HL-60 (cell line): Measurements from ENCODE around the gene ZAR1.
"Not testable (repeated sequence)": the region's sequence is repeated elsewhere in the genome, so short reads cannot be mapped to it uniquely, and the experiment has no call there.

Source experiments
- DNase-seq, 2 experiments: peaks; one replicate each; pipeline ENCODE4 v3.0.0-alpha.2; 2010 to 2020; ENCODE audit warnings: low read depth in 1 of 2, low spot score in 1 of 2
- H3K27ac ChIP-seq: fragments of 250-450 bp; sonication (Bioruptor Pico); replicated peaks from 2 replicates; pipeline ENCODE4 v1.5.1; 2020; ENCODE audit warnings: mild to moderate bottlenecking, moderate library complexity
- H3K27me3 ChIP-seq: fragments of 250-450 bp; sonication (Bioruptor Pico); 2 replicates; pipeline ENCODE4 v1.5.1; 2021; ENCODE audit warnings: mild to moderate bottlenecking, moderate library complexity; ENCODE audit not compliant: insufficient read depth, poor library complexity, severe bottlenecking
- H3K4me3 ChIP-seq: replicated peaks from 2 replicates; pipeline ENCODE4 v1.5.1; 2011; ENCODE audit warnings: mild to moderate bottlenecking, control low read depth, low read length; ENCODE audit not compliant: insufficient read depth
- GABPA ChIP-seq: IDR thresholded peaks from 2 replicates; pipeline ENCODE4 v1.6.1; 2012; ENCODE audit warnings: low read depth
- POLR2AphosphoS5 ChIP-seq: IDR thresholded peaks from 2 replicates; pipeline ENCODE4 v1.6.1; 2012; ENCODE audit warnings: low read depth
- SPI1 ChIP-seq: IDR thresholded peaks from 2 replicates; pipeline ENCODE4 v1.6.1; 2012; ENCODE audit warnings: low read depth, mild to moderate bottlenecking, borderline replicate concordance
- long read RNA-seq: library from polyadenylated mRNA; unstranded; transcript quantifications from one replicate; pipeline ENCODE4 v2.0.0, GENCODE V29; 2020
- TF ChIP-seq, protein P1 (sequence below): IDR thresholded peaks from 2 replicates; pipeline ENCODE4 v1.6.1; 2012; ENCODE audit warnings: low read depth; ENCODE audit not compliant: insufficient replicate concordance
- TF ChIP-seq, protein P2 (sequence below): IDR thresholded peaks from one replicate; pipeline ENCODE4 v1.5.1; 2011; ENCODE audit warnings: low read length, control low read depth, inconsistent platforms; ENCODE audit not compliant: insufficient read depth

The ZAR1 gene, protein sequence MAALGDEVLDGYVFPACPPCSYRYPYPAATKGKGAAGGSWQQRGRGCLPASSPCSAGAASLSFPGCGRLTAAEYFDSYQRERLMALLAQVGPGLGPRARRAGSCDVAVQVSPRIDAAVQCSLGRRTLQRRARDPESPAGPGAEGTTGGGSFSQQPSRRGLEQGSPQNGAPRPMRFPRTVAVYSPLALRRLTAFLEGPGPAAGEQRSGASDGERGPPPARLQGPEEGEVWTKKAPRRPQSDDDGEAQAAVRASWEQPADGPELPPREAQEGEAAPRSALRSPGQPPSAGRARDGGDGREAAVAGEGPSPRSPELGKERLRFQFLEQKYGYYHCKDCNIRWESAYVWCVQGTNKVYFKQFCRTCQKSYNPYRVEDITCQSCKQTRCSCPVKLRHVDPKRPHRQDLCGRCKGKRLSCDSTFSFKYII
- long read RNA-seq, result 0 reads

- no peak for TF ChIP-seq POLR2AphosphoS5
- TF ChIP-seq SPI1, result no peak
- no peak for TF ChIP-seq GABPA
- TF ChIP-seq, protein P1, sequence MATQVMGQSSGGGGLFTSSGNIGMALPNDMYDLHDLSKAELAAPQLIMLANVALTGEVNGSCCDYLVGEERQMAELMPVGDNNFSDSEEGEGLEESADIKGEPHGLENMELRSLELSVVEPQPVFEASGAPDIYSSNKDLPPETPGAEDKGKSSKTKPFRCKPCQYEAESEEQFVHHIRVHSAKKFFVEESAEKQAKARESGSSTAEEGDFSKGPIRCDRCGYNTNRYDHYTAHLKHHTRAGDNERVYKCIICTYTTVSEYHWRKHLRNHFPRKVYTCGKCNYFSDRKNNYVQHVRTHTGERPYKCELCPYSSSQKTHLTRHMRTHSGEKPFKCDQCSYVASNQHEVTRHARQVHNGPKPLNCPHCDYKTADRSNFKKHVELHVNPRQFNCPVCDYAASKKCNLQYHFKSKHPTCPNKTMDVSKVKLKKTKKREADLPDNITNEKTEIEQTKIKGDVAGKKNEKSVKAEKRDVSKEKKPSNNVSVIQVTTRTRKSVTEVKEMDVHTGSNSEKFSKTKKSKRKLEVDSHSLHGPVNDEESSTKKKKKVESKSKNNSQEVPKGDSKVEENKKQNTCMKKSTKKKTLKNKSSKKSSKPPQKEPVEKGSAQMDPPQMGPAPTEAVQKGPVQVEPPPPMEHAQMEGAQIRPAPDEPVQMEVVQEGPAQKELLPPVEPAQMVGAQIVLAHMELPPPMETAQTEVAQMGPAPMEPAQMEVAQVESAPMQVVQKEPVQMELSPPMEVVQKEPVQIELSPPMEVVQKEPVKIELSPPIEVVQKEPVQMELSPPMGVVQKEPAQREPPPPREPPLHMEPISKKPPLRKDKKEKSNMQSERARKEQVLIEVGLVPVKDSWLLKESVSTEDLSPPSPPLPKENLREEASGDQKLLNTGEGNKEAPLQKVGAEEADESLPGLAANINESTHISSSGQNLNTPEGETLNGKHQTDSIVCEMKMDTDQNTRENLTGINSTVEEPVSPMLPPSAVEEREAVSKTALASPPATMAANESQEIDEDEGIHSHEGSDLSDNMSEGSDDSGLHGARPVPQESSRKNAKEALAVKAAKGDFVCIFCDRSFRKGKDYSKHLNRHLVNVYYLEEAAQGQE, result no peak
- TF ChIP-seq, protein P2, sequence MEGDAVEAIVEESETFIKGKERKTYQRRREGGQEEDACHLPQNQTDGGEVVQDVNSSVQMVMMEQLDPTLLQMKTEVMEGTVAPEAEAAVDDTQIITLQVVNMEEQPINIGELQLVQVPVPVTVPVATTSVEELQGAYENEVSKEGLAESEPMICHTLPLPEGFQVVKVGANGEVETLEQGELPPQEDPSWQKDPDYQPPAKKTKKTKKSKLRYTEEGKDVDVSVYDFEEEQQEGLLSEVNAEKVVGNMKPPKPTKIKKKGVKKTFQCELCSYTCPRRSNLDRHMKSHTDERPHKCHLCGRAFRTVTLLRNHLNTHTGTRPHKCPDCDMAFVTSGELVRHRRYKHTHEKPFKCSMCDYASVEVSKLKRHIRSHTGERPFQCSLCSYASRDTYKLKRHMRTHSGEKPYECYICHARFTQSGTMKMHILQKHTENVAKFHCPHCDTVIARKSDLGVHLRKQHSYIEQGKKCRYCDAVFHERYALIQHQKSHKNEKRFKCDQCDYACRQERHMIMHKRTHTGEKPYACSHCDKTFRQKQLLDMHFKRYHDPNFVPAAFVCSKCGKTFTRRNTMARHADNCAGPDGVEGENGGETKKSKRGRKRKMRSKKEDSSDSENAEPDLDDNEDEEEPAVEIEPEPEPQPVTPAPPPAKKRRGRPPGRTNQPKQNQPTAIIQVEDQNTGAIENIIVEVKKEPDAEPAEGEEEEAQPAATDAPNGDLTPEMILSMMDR, result no peak
- peaks cover 31% of the 10 kb centered on the region for H3K27me3 ChIP-seq
- no peak within 1 kb of the TSS for H3K4me3 ChIP-seq
- DNase-seq, result no peak
- H3K27ac ChIP-seq, result no peak within 1 kb of the TSS
Observed at GRCh38 chr4:48490012-48490679, at the start of gene ZAR1. Gene ZAR1 (plus strand): TSS chr4:48490252. CDS start chr4:48490292, 40 bp downstream.

- not testable (repeated sequence) for H3K4me3 ChIP-seq, H3K27ac ChIP-seq, H3K27me3 ChIP-seq
- DNase-seq, result peak; percentile 15 to 66
- peak; percentile 82; the same call in 1 of the 2 replicates for TF ChIP-seq SPI1
Observed at GRCh38 chr4:48440914-48441313, 49.1 kb upstream of the ZAR1 start.

DNA sequence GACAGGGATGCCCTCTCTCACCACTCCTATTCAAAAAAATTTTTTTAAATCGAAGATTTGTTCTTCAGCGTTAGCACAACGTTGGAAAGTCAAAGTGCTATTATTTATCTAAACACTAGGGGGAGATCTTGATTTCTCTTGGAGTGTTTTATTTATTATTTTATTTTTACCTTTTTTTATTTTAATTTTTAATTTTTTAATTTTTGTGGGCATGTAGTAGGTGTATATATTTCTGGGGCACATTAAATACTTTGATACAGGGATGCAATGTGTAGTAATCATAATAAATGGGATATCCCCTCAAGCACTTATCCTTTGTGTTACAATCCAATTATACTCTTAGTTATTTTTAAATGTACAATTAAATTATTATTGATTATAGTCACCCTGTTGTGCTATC, 44.3 kb upstream of the ZAR1 start:
- Histone ChIP-seq H3K4me3 (no peak overlapping the region), H3K27ac (no peak overlapping the region), H3K27me3 (no peaks in the 10 kb centered on the region)
- TF ChIP-seq, protein P2, result peak; percentile 23
- TF ChIP-seq POLR2AphosphoS5, result no peak
- DNase-seq, result no peak

- TF ChIP-seq, protein P1, result no peak
- TF ChIP-seq POLR2AphosphoS5, result no peak
- TF ChIP-seq GABPA, result no peak
- TF ChIP-seq, protein P2, result no peak
- no peak for TF ChIP-seq SPI1
- no peaks in the 10 kb centered on the region for H3K27me3 ChIP-seq
- no peak overlapping the region for H3K27ac ChIP-seq
- no peak overlapping the region for H3K4me3 ChIP-seq
- no peak for DNase-seq
Observed at GRCh38 chr4:48446642-48447041, 43.4 kb upstream of the ZAR1 start.
